Mammary epithelial cell (primary cell): ENCODE results near the gene PDZD8.

Experiments used
- EZH2 ChIP-seq: IDR thresholded peaks from 2 replicates; pipeline ENCODE4 v1.6.1; 2012; ENCODE audit warnings: low read length, inconsistent platforms, borderline replicate concordance
- TF ChIP-seq, protein P1 (sequence below), 2 donors: IDR thresholded peaks in 1 of 2; conservative IDR thresholded peaks in 1 of 2; 2 replicates each; pipeline ENCODE4 v1.5.1; 2011 to 2012; ENCODE audit warnings: inconsistent platforms in 2 of 2, low read length in 2 of 2, mild to moderate bottlenecking in 2 of 2, control low read depth in 1 of 2, low read depth in 1 of 2; ENCODE audit not compliant: insufficient read depth in 1 of 2; ENCODE audit errors: extremely low read depth in 1 of 2

DNA sequence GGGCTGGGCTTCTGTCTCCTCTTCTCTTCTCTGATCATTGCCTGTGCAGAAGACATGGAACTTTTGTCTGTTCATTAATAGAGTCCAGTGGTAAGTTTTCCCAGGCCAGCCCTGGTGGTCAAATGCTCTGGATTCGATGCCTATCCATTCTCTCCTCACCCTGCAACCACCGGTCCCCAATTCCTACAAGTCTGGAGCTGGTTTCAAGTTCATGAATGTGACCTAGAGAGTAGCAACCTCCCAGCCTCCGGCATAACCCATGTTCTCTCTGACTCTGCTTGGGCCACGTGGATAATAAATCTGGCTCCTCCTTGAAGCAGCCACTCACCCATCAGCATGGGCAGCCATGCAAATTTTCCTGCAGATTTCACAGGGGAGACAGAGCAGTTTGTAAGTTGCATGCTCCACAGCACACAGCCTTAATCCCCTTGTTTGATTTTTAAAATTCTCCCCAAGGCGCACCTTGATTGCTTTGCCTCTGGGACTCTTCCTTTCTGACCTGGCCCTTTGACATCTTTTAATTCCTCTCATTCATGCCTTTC, 37.3 kb upstream of the PDZD8 start:
- TF ChIP-seq, protein P1, sequence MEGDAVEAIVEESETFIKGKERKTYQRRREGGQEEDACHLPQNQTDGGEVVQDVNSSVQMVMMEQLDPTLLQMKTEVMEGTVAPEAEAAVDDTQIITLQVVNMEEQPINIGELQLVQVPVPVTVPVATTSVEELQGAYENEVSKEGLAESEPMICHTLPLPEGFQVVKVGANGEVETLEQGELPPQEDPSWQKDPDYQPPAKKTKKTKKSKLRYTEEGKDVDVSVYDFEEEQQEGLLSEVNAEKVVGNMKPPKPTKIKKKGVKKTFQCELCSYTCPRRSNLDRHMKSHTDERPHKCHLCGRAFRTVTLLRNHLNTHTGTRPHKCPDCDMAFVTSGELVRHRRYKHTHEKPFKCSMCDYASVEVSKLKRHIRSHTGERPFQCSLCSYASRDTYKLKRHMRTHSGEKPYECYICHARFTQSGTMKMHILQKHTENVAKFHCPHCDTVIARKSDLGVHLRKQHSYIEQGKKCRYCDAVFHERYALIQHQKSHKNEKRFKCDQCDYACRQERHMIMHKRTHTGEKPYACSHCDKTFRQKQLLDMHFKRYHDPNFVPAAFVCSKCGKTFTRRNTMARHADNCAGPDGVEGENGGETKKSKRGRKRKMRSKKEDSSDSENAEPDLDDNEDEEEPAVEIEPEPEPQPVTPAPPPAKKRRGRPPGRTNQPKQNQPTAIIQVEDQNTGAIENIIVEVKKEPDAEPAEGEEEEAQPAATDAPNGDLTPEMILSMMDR (conservative IDR thresholded peaks at IDR 0.05 in 1 of 2, IDR thresholded peaks at IDR 0.05 in 1 of 2; ENCODE audit: extremely low read depth in 1 of 2, insufficient read depth in 1 of 2, low read depth in 1 of 2, low read length in 2 of 2): no peak
- TF ChIP-seq EZH2: no peak
